HepG2 (cell line): Measurements from ENCODE around the gene CDK11B. TPM values are rescaled to one million over a fixed set of nuclear protein-coding genes. Genes with fewer than 3 reads are reported as not detected.

ENCODE experiments used
- ATAC-seq: fragments of 200-7000 bp; cut with Tn5 transposase; 3 replicates; pipeline ENCODE4 v1.9.1; 2020; ENCODE audit warnings: mild to moderate bottlenecking, moderate library complexity
- BruUV-seq: library from RNA; stranded (reverse); fragments of 400-500 nt; replicated peaks from 2 replicates; lab custom pipeline; 2021; lab: Mats Ljungman, UMichigan
- CTCF ChIA-PET: fragments of 300-600 bp; formaldehyde crosslinking; extraction: SDS; loops from one replicate; lab custom pipeline; 2021; ENCODE audit warnings: low total read pairs, inconsistent platforms, low intra/inter-chr PET ratio; lab: Yijun Ruan, JAX
- POLR2A ChIA-PET: fragments of 350-600 bp; sonication (Branson Sonifier 250); formaldehyde crosslinking; loops from one replicate; lab custom pipeline; 2020; ENCODE audit warnings: antibody characterized with exemption, inconsistent platforms; lab: Yijun Ruan, JAX
- DNase-seq: peaks from one replicate; pipeline ENCODE4 v3.0.0-alpha.2; 2015; ENCODE audit warnings: low spot score
- FAIRE-seq: peaks from 3 replicates; lab custom pipeline; 2011; peaks lifted over from hg19 to GRCh38; lab: Jason Lieb, UNC
- H2AFZ ChIP-seq: one replicate; pipeline ENCODE4 v1.6.1; 2011; ENCODE audit warnings: low read length, inconsistent platforms
- H3K27ac ChIP-seq: fragments of 300-600 bp; 3 replicates; pipeline ENCODE4 v1.8.0; 2011; ENCODE audit warnings: mixed run types, mild to moderate bottlenecking, mixed read lengths, low read length, inconsistent platforms; ENCODE audit not compliant: insufficient read depth; ENCODE audit errors: extremely low read length
- H3K27me3 ChIP-seq, 2 experiments: fragments of 200-600 bp in 1 of 2; 2 replicates in 1 of 2; 3 replicates in 1 of 2; pipeline versions ENCODE4 v1.6.0 to v1.8.0; 2011; ENCODE audit warnings: low read length in 2 of 2, mild to moderate bottlenecking in 2 of 2, moderate library complexity in 2 of 2, inconsistent platforms in 1 of 2; ENCODE audit not compliant: insufficient read depth in 2 of 2, control insufficient read depth in 1 of 2
- H3K36me3 ChIP-seq, 2 experiments: fragments of 200-600 bp in 1 of 2; replicated peaks in 1 of 2; 2 replicates in 1 of 2; 3 replicates in 1 of 2; pipeline versions ENCODE4 v1.5.1 to v1.8.0; 2011; ENCODE audit warnings: low read length in 2 of 2, inconsistent platforms in 1 of 2; ENCODE audit not compliant: insufficient read depth in 2 of 2, control insufficient read depth in 1 of 2
- H3K4me1 ChIP-seq: 2 replicates; pipeline ENCODE4 v1.5.1; 2012; ENCODE audit warnings: low read length, inconsistent platforms; ENCODE audit not compliant: insufficient read depth
- H3K4me2 ChIP-seq: 2 replicates; pipeline ENCODE4 v1.6.0; 2011; ENCODE audit warnings: low read depth, low read length, inconsistent platforms
- H3K4me3 ChIP-seq, 3 experiments: fragments of 200-600 bp in 1 of 3; sonication (generic), shearing (Covaris generic) in 1 of 3; replicated peaks in 1 of 3; 2 replicates each; pipeline ENCODE4 v1.5.1; 2011 to 2016; ENCODE audit warnings: low read length in 3 of 3, inconsistent platforms in 2 of 3, low read depth in 2 of 3, mild to moderate bottlenecking in 2 of 3, control low read depth in 1 of 3, mixed read lengths in 1 of 3; ENCODE audit not compliant: insufficient read depth in 1 of 3
- H3K79me2 ChIP-seq: one replicate; pipeline ENCODE4 v1.6.1; 2011; ENCODE audit warnings: low read length, inconsistent platforms; ENCODE audit not compliant: insufficient read depth
- H3K9ac ChIP-seq: 2 replicates; pipeline ENCODE4 v1.6.0; 2011; ENCODE audit warnings: mild to moderate bottlenecking, low read depth, low read length, inconsistent platforms; ENCODE audit not compliant: insufficient read depth
- H3K9me3 ChIP-seq: 2 replicates; pipeline ENCODE4 v1.5.1; 2012; ENCODE audit warnings: mild to moderate bottlenecking, low read length
- H4K20me1 ChIP-seq: 2 replicates; pipeline ENCODE4 v1.6.0; 2011; ENCODE audit warnings: inconsistent platforms, mild to moderate bottlenecking, low read length, moderate library complexity; ENCODE audit not compliant: insufficient read depth
- AKNA ChIP-seq: sonication (generic); formaldehyde crosslinking; IDR thresholded peaks from 2 replicates; pipeline ENCODE4 v1.4.0; 2020; ENCODE audit warnings: missing genetic modification reagents, borderline replicate concordance
- ETV6 ChIP-seq: sonication (generic); formaldehyde crosslinking; conservative IDR thresholded peaks from 2 replicates; pipeline ENCODE4 v1.4.0; 2020; ENCODE audit warnings: missing genetic modification reagents
- HNF4G ChIP-seq, 2 experiments: sonication (generic) in 1 of 2; formaldehyde crosslinking in 1 of 2; IDR thresholded peaks; 2 replicates each; pipeline versions ENCODE4 v1.4.0 to v1.6.1; 2011 to 2020; ENCODE audit warnings: borderline replicate concordance in 2 of 2, low read depth in 2 of 2, mild to moderate bottlenecking in 2 of 2, low read length in 1 of 2, missing genetic modification reagents in 1 of 2, moderate library complexity in 1 of 2
- IRF2 ChIP-seq: IDR thresholded peaks from 2 replicates; pipeline ENCODE4 v1.6.1; 2018; ENCODE audit warnings: missing genetic modification reagents, missing compliant biosample characterization
- STAT5B ChIP-seq: sonication (generic); formaldehyde crosslinking; IDR thresholded peaks from 2 replicates; pipeline ENCODE4 v1.4.0; 2020; ENCODE audit warnings: missing genetic modification reagents
- U2AF1 ChIP-seq: fragments of 200-400 bp; formaldehyde crosslinking; optimal IDR thresholded peaks from 2 replicates; pipeline ENCODE3; 2017; ENCODE audit warnings: mild to moderate bottlenecking, low read depth, low read length
- ZEB1 ChIP-seq: IDR thresholded peaks from 2 replicates; pipeline ENCODE4 v1.6.1; 2012; ENCODE audit warnings: mild to moderate bottlenecking, low read depth, inconsistent platforms; ENCODE audit not compliant: insufficient replicate concordance
- WGBS: methylation state at CpG from one replicate; pipeline ENCODE4 v1.1.6; 2017; ENCODE audit warnings: low lambda C conversion rate; 5-methylcytosine and 5-hydroxymethylcytosine counted together
- in situ Hi-C: cut with HindIII; loops from 2 replicates; pipeline ENCODE4 v1.10.0; 2017; ENCODE audit warnings: low pct_unique_long_range_greater_than_20kb; ENCODE audit not compliant: extremely low pct_ligation_motif_present
- intact Hi-C: fragments of 100-400 bp; cut with micrococcal nuclease; formaldehyde crosslinking; loops from one replicate; pipeline ENCODE4 v1.10.0; 2022; ENCODE audit not compliant: unreplicated experiment
- polyA plus RNA-seq, 8 experiments: library from polyadenylated mRNA; depleted of rRNA in 3 of 8; stranded (reverse) in 7 of 8; unstranded in 1 of 8; fragments of >200 nt; fragmentation: Illumina TruSeq in 4 of 8; extraction: Trizol in 4 of 8; gene quantifications; 2 replicates each; pipeline versions ENCODE4 v1.2.1 to v1.2.3, GENCODE V29; 2011 to 2016; ENCODE audit warnings: low read depth in 4 of 8, missing spikeins in 1 of 8, mixed read lengths in 1 of 8; ENCODE audit not compliant: insufficient read depth in 1 of 8
- total RNA-seq, 5 experiments: library from RNA; depleted of rRNA; stranded (reverse); fragments of >200 nt; fragmentation: Illumina TruSeq; extraction: Trizol; gene quantifications; 2 replicates each; pipeline ENCODE4 v1.2.3, GENCODE V29; 2016; ENCODE audit warnings: low read depth in 1 of 5
- TF ChIP-seq, protein P1 (sequence below): sonication (generic); formaldehyde crosslinking; IDR thresholded peaks from 2 replicates; pipeline ENCODE4 v1.4.0; 2020; ENCODE audit warnings: missing genetic modification reagents

Gene CDK11B
- total and polyA plus RNA-seq, 2 of the 13 experiments (the other 11 are each of a cell fraction or from before 2014, with no cell fraction given), result 3.6 to 15.1 TPM

DNA sequence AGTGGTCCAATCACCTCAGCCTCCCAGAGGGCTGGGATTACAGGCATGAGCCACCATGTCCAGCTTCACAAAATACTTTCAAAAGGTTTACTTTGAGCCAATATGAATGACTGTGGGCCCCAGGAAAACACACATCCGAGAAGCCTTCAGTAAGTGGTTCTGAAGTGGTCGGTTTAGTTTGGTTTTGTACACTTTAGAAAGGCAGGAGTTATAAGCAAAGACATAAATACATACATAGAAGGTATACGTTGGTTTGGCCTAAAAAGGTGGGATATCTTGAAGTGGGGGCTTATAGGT is 46.8 kb downstream of the CDK11B start:
- no peak overlapping the region for H3K4me2 ChIP-seq
- H3K4me1 ChIP-seq, result peaks cover 39% of the 10 kb centered on the region
- no TSS peak for BruUV-seq
- no peak for ATAC-seq
- ChIA-PET CTCF (no interaction called here), POLR2A (no interaction called here)
- DNase-seq, result no peak
- H3K27me3 ChIP-seq, result no peaks in the 10 kb centered on the region; a peak in 3 of 5 replicates
- WGBS, result 88% methylated on average over 3 of the region's 3 CpGs
- no peak for FAIRE-seq
- H4K20me1 ChIP-seq, result peaks cover 8% of the 10 kb centered on the region; the same call in 1 of the 2 replicates
- H3K9ac ChIP-seq, result no peak overlapping the region
- no peaks in the 10 kb centered on the region for H3K36me3 ChIP-seq
- intact Hi-C loops (loop anchor here (5.0 kb wide), 1 partner anchor 35 kb away; no protein-coding TSS in a partner anchor), in situ Hi-C loops (no loop called here)
- H3K4me3 ChIP-seq, result no peak overlapping the region
- H3K9me3 ChIP-seq, result no peaks in the 10 kb centered on the region
- peaks cover 11% of the 10 kb centered on the region for H3K79me2 ChIP-seq
- no peak for TF ChIP-seq STAT5B
- TF ChIP-seq AKNA (CRISPR knock-in tag), result no peak
- no peak overlapping the region for H2AFZ ChIP-seq
- H3K27ac ChIP-seq, result no peak overlapping the region

- POLR2A ChIA-PET, result no interaction called here
- no peak for FAIRE-seq
- no peaks in the 10 kb centered on the region; a peak in 3 of 5 replicates for H3K27me3 ChIP-seq
- no peak overlapping the region for H3K4me2 ChIP-seq
- no peak overlapping the region for H3K4me3 ChIP-seq
- no peaks in the 10 kb centered on the region for H3K36me3 ChIP-seq
- in situ Hi-C loops, result no loop called here
- H3K27ac ChIP-seq, result no peak overlapping the region
- WGBS, result 41% methylated on average over 9 of the region's 9 CpGs
- H2AFZ ChIP-seq, result no peak overlapping the region
- BruUV-seq, result no TSS peak
- CTCF ChIA-PET, result no interaction called here
- no peak for DNase-seq
- intact Hi-C loops, result loop anchor here (5.0 kb wide), 1 partner anchor 33 kb away; no protein-coding TSS in a partner anchor
- H3K9me3 ChIP-seq, result no peaks in the 10 kb centered on the region
- peaks cover 2% of the 10 kb centered on the region; the same call in 1 of the 2 replicates for H4K20me1 ChIP-seq
- no peak overlapping the region for H3K9ac ChIP-seq
- peaks cover 34% of the 10 kb centered on the region for H3K4me1 ChIP-seq
- H3K79me2 ChIP-seq, result peaks cover 3% of the 10 kb centered on the region
- no peak for ATAC-seq
- TF ChIP-seq HNF4G (IDR thresholded peaks at IDR 0.05; ENCODE audit: borderline replicate concordance, low read depth, low read length), result no peak
- no peak for TF ChIP-seq HNF4G (CRISPR knock-in tag; IDR thresholded peaks at IDR 0.05; ENCODE audit: borderline replicate concordance, low read depth)
- TF ChIP-seq ZEB1, result no peak
- no peak for TF ChIP-seq ETV6
- TF ChIP-seq, protein P1, sequence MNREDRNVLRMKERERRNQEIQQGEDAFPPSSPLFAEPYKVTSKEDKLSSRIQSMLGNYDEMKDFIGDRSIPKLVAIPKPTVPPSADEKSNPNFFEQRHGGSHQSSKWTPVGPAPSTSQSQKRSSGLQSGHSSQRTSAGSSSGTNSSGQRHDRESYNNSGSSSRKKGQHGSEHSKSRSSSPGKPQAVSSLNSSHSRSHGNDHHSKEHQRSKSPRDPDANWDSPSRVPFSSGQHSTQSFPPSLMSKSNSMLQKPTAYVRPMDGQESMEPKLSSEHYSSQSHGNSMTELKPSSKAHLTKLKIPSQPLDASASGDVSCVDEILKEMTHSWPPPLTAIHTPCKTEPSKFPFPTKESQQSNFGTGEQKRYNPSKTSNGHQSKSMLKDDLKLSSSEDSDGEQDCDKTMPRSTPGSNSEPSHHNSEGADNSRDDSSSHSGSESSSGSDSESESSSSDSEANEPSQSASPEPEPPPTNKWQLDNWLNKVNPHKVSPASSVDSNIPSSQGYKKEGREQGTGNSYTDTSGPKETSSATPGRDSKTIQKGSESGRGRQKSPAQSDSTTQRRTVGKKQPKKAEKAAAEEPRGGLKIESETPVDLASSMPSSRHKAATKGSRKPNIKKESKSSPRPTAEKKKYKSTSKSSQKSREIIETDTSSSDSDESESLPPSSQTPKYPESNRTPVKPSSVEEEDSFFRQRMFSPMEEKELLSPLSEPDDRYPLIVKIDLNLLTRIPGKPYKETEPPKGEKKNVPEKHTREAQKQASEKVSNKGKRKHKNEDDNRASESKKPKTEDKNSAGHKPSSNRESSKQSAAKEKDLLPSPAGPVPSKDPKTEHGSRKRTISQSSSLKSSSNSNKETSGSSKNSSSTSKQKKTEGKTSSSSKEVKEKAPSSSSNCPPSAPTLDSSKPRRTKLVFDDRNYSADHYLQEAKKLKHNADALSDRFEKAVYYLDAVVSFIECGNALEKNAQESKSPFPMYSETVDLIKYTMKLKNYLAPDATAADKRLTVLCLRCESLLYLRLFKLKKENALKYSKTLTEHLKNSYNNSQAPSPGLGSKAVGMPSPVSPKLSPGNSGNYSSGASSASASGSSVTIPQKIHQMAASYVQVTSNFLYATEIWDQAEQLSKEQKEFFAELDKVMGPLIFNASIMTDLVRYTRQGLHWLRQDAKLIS (CRISPR knock-in tag), result no peak
- TF ChIP-seq IRF2 (CRISPR knock-in tag), result no peak
- no peak for TF ChIP-seq U2AF1
Measured at GRCh38 chr1:1610796-1611195, 48.0 kb downstream of the CDK11B start.
